Loucy (cell line): Measurements from ENCODE around the gene DGKI.

ENCODE experiments used
- CTCF ChIP-seq: fragments of 200-600 bp; sonication (generic); conservative IDR thresholded peaks from 2 replicates; pipeline ENCODE4 v1.5.1; 2014; ENCODE audit warnings: mild to moderate bottlenecking, antibody characterized with exemption, low read length
- EZH2phosphoT487 ChIP-seq: fragments of 200-600 bp; IDR thresholded peaks from 2 replicates; pipeline ENCODE4 v1.6.1; 2018; ENCODE audit warnings: antibody characterized with exemption, mild to moderate bottlenecking, moderate library complexity, borderline replicate concordance

- no peak for TF ChIP-seq CTCF
- no peak for TF ChIP-seq EZH2phosphoT487
Observed at GRCh38 chr7:137417464-137417863, 429.3 kb downstream of the DGKI start.
